HEK293 (cell line): ENCODE data around the gene S1PR1.

ENCODE experiments used
- CTCF ChIA-PET: fragments of 350-600 bp; formaldehyde crosslinking; extraction: SDS; loops from one replicate; lab custom pipeline; 2021; ENCODE audit warnings: antibody characterized with exemption; lab: Yijun Ruan, JAX
- POLR2A ChIA-PET: fragments of 300-600 bp; formaldehyde crosslinking; extraction: SDS; loops from one replicate; lab custom pipeline; 2020; ENCODE audit warnings: antibody characterized with exemption, inconsistent platforms; lab: Yijun Ruan, JAX
- H3K27ac ChIP-seq: fragments of 200-500 bp; sonication (Bioruptor generic); 2 replicates; pipeline ENCODE4 v1.5.1; 2014; ENCODE audit warnings: low read depth, low read length, control low read depth, inconsistent platforms; ENCODE audit errors: extremely low read depth
- H3K36me3 ChIP-seq, 2 experiments: fragments of 200-500 bp in 1 of 2; sonication (Bioruptor generic) in 1 of 2; 1 replicate in 1 of 2; 2 replicates in 1 of 2; pipeline ENCODE4 v1.5.1; 2014 to 2017; ENCODE audit warnings: inconsistent platforms in 2 of 2, low read length in 2 of 2; ENCODE audit not compliant: control insufficient read depth in 2 of 2, insufficient read depth in 1 of 2
- H3K4me1 ChIP-seq: fragments of 200-500 bp; sonication (Bioruptor generic); 2 replicates; pipeline ENCODE4 v1.5.1; 2014; ENCODE audit warnings: mild to moderate bottlenecking, low read length, inconsistent platforms; ENCODE audit not compliant: control insufficient read depth, insufficient read depth
- H3K4me3 ChIP-seq: 2 replicates; pipeline ENCODE4 v1.5.1; 2011; ENCODE audit warnings: low read depth, mild to moderate bottlenecking, control low read depth, low read length, moderate library complexity
- H3K9me3 ChIP-seq: fragments of 200-500 bp; sonication (Bioruptor generic); 2 replicates; pipeline ENCODE4 v1.5.1; 2014; ENCODE audit warnings: low read depth, low read length, inconsistent platforms; ENCODE audit not compliant: control insufficient read depth, insufficient read depth
- KLF8 ChIP-seq: fragments of 450-650 bp; formaldehyde crosslinking; IDR thresholded peaks from 2 replicates; pipeline ENCODE4 v1.5.1; 2016; ENCODE audit warnings: missing biosample characterization, missing genetic modification characterization
- MEIS1 ChIP-seq: sonication (generic); formaldehyde crosslinking; IDR thresholded peaks from 2 replicates; pipeline ENCODE4 v1.8.1; 2022; ENCODE audit warnings: missing genetic modification reagents, mild to moderate bottlenecking, borderline replicate concordance
- OVOL3 ChIP-seq: fragments of 450-650 bp; formaldehyde crosslinking; IDR thresholded peaks from 2 replicates; pipeline ENCODE4 v1.5.1; 2016; ENCODE audit warnings: missing biosample characterization, missing genetic modification characterization
- PATZ1 ChIP-seq: fragments of 450-650 bp; formaldehyde crosslinking; IDR thresholded peaks from 2 replicates; pipeline ENCODE4 v1.5.1; 2016; ENCODE audit warnings: missing biosample characterization, missing genetic modification characterization
- TSHZ1 ChIP-seq: fragments of 450-650 bp; formaldehyde crosslinking; IDR thresholded peaks from 2 replicates; pipeline ENCODE4 v1.5.1; 2016; ENCODE audit warnings: missing biosample characterization, missing genetic modification characterization, borderline replicate concordance
- ZBTB17 ChIP-seq: fragments of 450-650 bp; formaldehyde crosslinking; IDR thresholded peaks from 2 replicates; pipeline ENCODE4 v1.5.1; 2016; ENCODE audit warnings: missing biosample characterization, missing genetic modification characterization
- ZBTB48 ChIP-seq: fragments of 450-650 bp; formaldehyde crosslinking; IDR thresholded peaks from 2 replicates; pipeline ENCODE4 v1.5.1; 2016; ENCODE audit warnings: missing biosample characterization, missing genetic modification characterization
- ZFP41 ChIP-seq: fragments of 450-650 bp; formaldehyde crosslinking; IDR thresholded peaks from 2 replicates; pipeline ENCODE4 v1.5.1; 2016; ENCODE audit warnings: missing biosample characterization, missing genetic modification characterization, borderline replicate concordance
- ZNF114 ChIP-seq: fragments of 450-650 bp; formaldehyde crosslinking; IDR thresholded peaks from 2 replicates; pipeline ENCODE4 v1.5.0; 2017; ENCODE audit warnings: missing biosample characterization, missing genetic modification characterization
- ZNF132 ChIP-seq: fragments of 450-650 bp; formaldehyde crosslinking; IDR thresholded peaks from 2 replicates; pipeline ENCODE4 v1.5.1; 2017; ENCODE audit warnings: missing biosample characterization, missing genetic modification characterization, borderline replicate concordance
- ZNF280C ChIP-seq: fragments of 450-650 bp; formaldehyde crosslinking; IDR thresholded peaks from 2 replicates; pipeline ENCODE4 v1.5.1; 2016; ENCODE audit warnings: missing biosample characterization, missing genetic modification characterization
- ZNF280D ChIP-seq: fragments of 450-650 bp; formaldehyde crosslinking; IDR thresholded peaks from 2 replicates; pipeline ENCODE4 v1.5.1; 2016; ENCODE audit warnings: missing biosample characterization, missing genetic modification characterization
- ZNF292 ChIP-seq: fragments of 450-650 bp; formaldehyde crosslinking; IDR thresholded peaks from 2 replicates; pipeline ENCODE4 v1.5.1; 2016; ENCODE audit warnings: low read depth, missing biosample characterization, missing genetic modification characterization, borderline replicate concordance
- ZNF426 ChIP-seq: fragments of 450-650 bp; formaldehyde crosslinking; IDR thresholded peaks from 2 replicates; pipeline ENCODE4 v1.5.1; 2017; ENCODE audit warnings: missing biosample characterization, missing genetic modification characterization, mild to moderate bottlenecking, inconsistent platforms, moderate library complexity
- ZNF529 ChIP-seq: fragments of 450-650 bp; formaldehyde crosslinking; IDR thresholded peaks from 2 replicates; pipeline ENCODE4 v1.5.1; 2017; ENCODE audit warnings: missing genetic modification characterization, missing biosample characterization; ENCODE audit not compliant: insufficient replicate concordance
- ZNF555 ChIP-seq: fragments of 450-650 bp; formaldehyde crosslinking; conservative IDR thresholded peaks from 2 replicates; pipeline ENCODE4 v1.5.1; 2017; ENCODE audit warnings: missing biosample characterization, mild to moderate bottlenecking, missing genetic modification characterization, inconsistent platforms
- ZNF558 ChIP-seq: fragments of 450-650 bp; formaldehyde crosslinking; IDR thresholded peaks from 2 replicates; pipeline ENCODE4 v1.5.1; 2016; ENCODE audit warnings: missing biosample characterization, missing genetic modification characterization
- ZNF768 ChIP-seq: fragments of 450-650 bp; formaldehyde crosslinking; IDR thresholded peaks from 2 replicates; pipeline ENCODE4 v1.5.1; 2018; ENCODE audit warnings: missing biosample characterization, mild to moderate bottlenecking, missing genetic modification characterization
- ZNF792 ChIP-seq: fragments of 450-650 bp; formaldehyde crosslinking; IDR thresholded peaks from 2 replicates; pipeline ENCODE4 v1.5.1; 2016; ENCODE audit warnings: missing biosample characterization, missing genetic modification characterization

Gene S1PR1

GRCh38 chr1:101245246-101245927 is 8.6 kb downstream of the S1PR1 start (continued):
- TF ChIP-seq ZFP41 (tag by site-specific recombination) (no peak), ZNF426 (tag by site-specific recombination) (no peak), TSHZ1 (tag by site-specific recombination) (0 out of 2 replicates have a peak, but pooled peaks have one; percentile 38), ZNF768 (tag by site-specific recombination) (no peak), ZBTB17 (tag by site-specific recombination) (no peak), ZNF292 (tag by site-specific recombination) (no peak), ZBTB48 (tag by site-specific recombination) (no peak), ZNF280C (tag by site-specific recombination) (no peak)

GRCh38 chr1:101247404-101248287 is 10.8 kb downstream of the S1PR1 start:
- H3K36me3 ChIP-seq = no peaks in the 10 kb centered on the region
- H3K4me3 ChIP-seq = no peak overlapping the region
- H3K27ac ChIP-seq = no peak overlapping the region
- H3K4me1 ChIP-seq = peaks cover 9% of the 10 kb centered on the region
- TF ChIP-seq ZNF114 (tag by site-specific recombination) (no peak), ZNF529 (tag by site-specific recombination) (no peak)
- CTCF ChIA-PET = interaction anchor here (0.5 to 3.1 kb wide), 3 partner anchors 9 to 293 kb away, joined by 3 to 10 read pairs (median 9); no protein-coding TSS in a partner anchor
- POLR2A ChIA-PET = no interaction called here
- no peaks in the 10 kb centered on the region for H3K9me3 ChIP-seq

- Histone ChIP-seq H3K9me3 (no peaks in the 10 kb centered on the region), H3K27ac (no peak overlapping the region), H3K4me3 (no peak overlapping the region), H3K4me1 (peaks cover 9% of the 10 kb centered on the region), H3K36me3 (no peaks in the 10 kb centered on the region)
- ChIA-PET POLR2A (interaction anchor here (1.3 kb wide), 1 partner anchor 15 kb away, joined by 5 read pairs; no protein-coding TSS in a partner anchor), CTCF (interaction anchor here (0.6 to 3.0 kb wide), 3 partner anchors 11 to 112 kb away, joined by 3 to 20 read pairs (median 19); no protein-coding TSS in a partner anchor)
- TF ChIP-seq ZNF555 (tag by site-specific recombination) (no peak), ZNF292 (tag by site-specific recombination) (no peak), MEIS1 (CRISPR knock-in tag) (no peak), ZNF132 (no peak), PATZ1 (no peak), OVOL3 (tag by site-specific recombination) (no peak), ZNF792 (tag by site-specific recombination) (no peak), ZNF280D (no peak), KLF8 (tag by site-specific recombination) (no peak), ZNF558 (tag by site-specific recombination) (no peak)
Measured at GRCh38 chr1:101250222-101250621, 13.4 kb downstream of the S1PR1 start.
